ENCODE results near the gene SMPD3. TPM values are rescaled to one million over a fixed set of nuclear protein-coding genes. Genes with fewer than 3 reads are reported as not detected.

Gene SMPD3
- total and polyA plus RNA-seq, 2 of the 8 experiments (the other 6 are each of a cell fraction or from before 2014, with no cell fraction given), result 0.39 to 1.3 TPM

DNA sequence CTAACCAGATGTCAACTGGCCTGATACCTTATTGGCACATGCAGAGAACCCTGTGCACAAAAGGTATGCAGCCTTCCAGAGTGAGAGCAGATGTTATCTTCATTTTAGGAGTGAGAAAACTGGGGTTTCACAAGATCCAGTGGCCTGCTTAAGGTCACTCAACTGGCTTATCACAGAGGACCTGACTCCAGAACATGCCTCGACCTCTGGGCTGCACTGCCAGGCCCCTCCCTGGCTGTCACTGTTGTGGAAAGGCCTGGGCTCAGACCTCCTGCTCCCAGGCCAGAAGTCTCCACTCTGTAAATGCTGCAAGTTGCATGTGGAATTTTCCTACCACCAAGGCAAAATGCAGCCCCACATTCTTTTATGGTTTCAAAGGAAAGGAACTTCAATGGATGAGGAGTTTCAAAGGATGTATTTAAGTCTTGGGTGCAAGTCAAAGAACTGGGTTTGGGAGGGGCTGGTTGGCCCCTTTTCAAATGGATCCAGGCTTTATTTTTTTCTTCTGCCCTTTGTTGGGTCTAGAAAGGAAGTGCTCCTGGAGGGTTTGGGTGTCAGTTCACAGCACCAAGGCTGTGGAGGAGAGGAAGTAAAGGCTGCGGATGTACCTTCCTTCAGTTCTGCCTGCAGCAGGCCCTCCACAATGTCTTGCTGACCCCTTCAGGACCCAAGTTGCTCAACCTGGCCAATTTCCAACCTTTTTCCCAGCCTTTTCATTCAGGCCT, 30.4 kb upstream of the SMPD3 start:
- H3K9me3 ChIP-seq (ENCODE audit: insufficient read depth in 2 of 2, low read depth in 1 of 2, low read length in 1 of 2), result peaks cover 0 to 9% of the 10 kb centered on the region in 2 experiments; a peak in 2 of 4 replicates
- peak overlapping the region; percentile 73; the same call in 1 of the 2 replicates for H2BK12ac ChIP-seq (ENCODE audit: low read depth, low read length)
- H4K91ac ChIP-seq (replicated peaks; ENCODE audit: insufficient read length, low read length), result peak overlapping the region; percentile 79
- H3K79me1 ChIP-seq (ENCODE audit: low read depth, low read length), result no peaks in the 10 kb centered on the region
- H3K79me2 ChIP-seq (ENCODE audit: control insufficient read depth in 1 of 2, insufficient read depth in 2 of 2, low read length in 2 of 2), result no peaks in the 10 kb centered on the region
- H3K27ac ChIP-seq (ENCODE audit: low read depth, low read length), result no peak overlapping the region
- WGBS, 2 experiments (ENCODE audit: extremely low coverage in 1 of 2, insufficient coverage in 1 of 2, insufficient read length in 1 of 2, insufficient replicate concordance in 2 of 2, low coverage in 1 of 2, low lambda C conversion rate in 2 of 2, missing lambda C conversion rate in 1 of 2), result 84% methylated on average over 2 of the region's 2 CpGs; no CpG with 5 or more reads in 1 of the 2 experiments
- H3K14ac ChIP-seq (ENCODE audit: insufficient read length), result no peak overlapping the region
- H3K9ac ChIP-seq (replicated peaks in 1 of 4; ENCODE audit: extremely low read depth in 1 of 4, low read depth in 3 of 4, low read length in 3 of 4), result no peak overlapping the region
- CTCF ChIA-PET (ENCODE audit: partially characterized antibody), result interaction anchor here (1.4 to 1.5 kb wide), 2 partner anchors 9 to 31 kb away, joined by 3 to 5 read pairs; no protein-coding TSS in a partner anchor
- no peak overlapping the region for H4K8ac ChIP-seq (ENCODE audit: extremely low read depth, insufficient read depth, low read length)
- H3K18ac ChIP-seq (ENCODE audit: extremely low read depth, low read length), result peak overlapping the region; percentile 78
- no peaks in the 10 kb centered on the region for H3K36me3 ChIP-seq (ENCODE audit: control insufficient read depth in 2 of 4, insufficient read depth in 4 of 4, low read length in 3 of 4)
- POLR2A ChIA-PET (ENCODE audit: partially characterized antibody), result no interaction called here
- no peak overlapping the region for H3K4me3 ChIP-seq (ENCODE audit: extremely low read depth in 1 of 4, insufficient read depth in 2 of 4, low read depth in 3 of 4, low read length in 4 of 4)
- H4K20me1 ChIP-seq (replicated peaks in 1 of 2; ENCODE audit: control insufficient read depth in 1 of 2, insufficient read depth in 2 of 2, low read length in 2 of 2), result no peaks in the 10 kb centered on the region
- peak overlapping the region; percentile 11 to 43; a peak in 3 of 4 replicates for H3K4me2 ChIP-seq (ENCODE audit: insufficient read depth in 1 of 2, low read depth in 2 of 2, low read length in 2 of 2)
- peak overlapping the region; percentile 70; the same call in 1 of the 2 replicates for H2AFZ ChIP-seq (ENCODE audit: low read length)
- no peaks in the 10 kb centered on the region; the same call in 1 of the 2 replicates for H3K23me2 ChIP-seq (ENCODE audit: low read depth, low read length)
- H2BK5ac ChIP-seq (ENCODE audit: low read depth, low read length), result peak overlapping the region; percentile 92; the same call in 1 of the 2 replicates
- no peak overlapping the region for H2BK15ac ChIP-seq (ENCODE audit: low read length)
- H3K23ac ChIP-seq (ENCODE audit: insufficient read length), result no peak overlapping the region
- H2BK20ac ChIP-seq (ENCODE audit: low read length), result peak overlapping the region; percentile 73; the same call in 1 of the 2 replicates
- no peaks in the 10 kb centered on the region for H3K27me3 ChIP-seq (replicated peaks in 1 of 4; ENCODE audit: control insufficient read depth in 3 of 4, extremely low read depth in 1 of 4, insufficient read depth in 3 of 4, low read length in 3 of 4)
- no peak overlapping the region for H3K4ac ChIP-seq (replicated peaks; ENCODE audit: insufficient read length, low read depth, low read length)
- H3K4me1 ChIP-seq (replicated peaks in 1 of 4; ENCODE audit: control insufficient read depth in 3 of 4, insufficient read depth in 4 of 4, low read length in 3 of 4), result peaks cover 0 to 8% (median 2%) of the 10 kb centered on the region in 4 experiments; a peak in 4 of 7 replicates
- H3K56ac ChIP-seq (replicated peaks; ENCODE audit: insufficient read length, low read depth, low read length), result no peak overlapping the region
- FAIRE-seq, result no peak
- H2BK120ac ChIP-seq (replicated peaks; ENCODE audit: low read depth, low read length), result peak overlapping the region; percentile 90
- TF ChIP-seq SP4 (IDR thresholded peaks at IDR 0.05; ENCODE audit: low read length), result no peak
- peak in 1 of 2 experiments; percentile 14; a peak in 1 of 4 replicates for TF ChIP-seq RAD21 (IDR thresholded peaks at IDR 0.05 in 1 of 2, conservative IDR thresholded peaks at IDR 0.05 in 1 of 2; ENCODE audit: low read depth in 2 of 2, low read length in 2 of 2)
- no peak for TF ChIP-seq SIX5 (IDR thresholded peaks at IDR 0.05; ENCODE audit: low read depth, low read length)
- DNase-seq (ENCODE audit: low read depth in 1 of 2, low spot score in 2 of 2), result no peak
- no peak overlapping the region for H2AK5ac ChIP-seq (ENCODE audit: low read depth, low read length)
- H4K5ac ChIP-seq (ENCODE audit: insufficient read length, low read depth, low read length), result no peak overlapping the region
